ENCODE measurements around the gene LHX1.

Gene LHX1

DNA sequence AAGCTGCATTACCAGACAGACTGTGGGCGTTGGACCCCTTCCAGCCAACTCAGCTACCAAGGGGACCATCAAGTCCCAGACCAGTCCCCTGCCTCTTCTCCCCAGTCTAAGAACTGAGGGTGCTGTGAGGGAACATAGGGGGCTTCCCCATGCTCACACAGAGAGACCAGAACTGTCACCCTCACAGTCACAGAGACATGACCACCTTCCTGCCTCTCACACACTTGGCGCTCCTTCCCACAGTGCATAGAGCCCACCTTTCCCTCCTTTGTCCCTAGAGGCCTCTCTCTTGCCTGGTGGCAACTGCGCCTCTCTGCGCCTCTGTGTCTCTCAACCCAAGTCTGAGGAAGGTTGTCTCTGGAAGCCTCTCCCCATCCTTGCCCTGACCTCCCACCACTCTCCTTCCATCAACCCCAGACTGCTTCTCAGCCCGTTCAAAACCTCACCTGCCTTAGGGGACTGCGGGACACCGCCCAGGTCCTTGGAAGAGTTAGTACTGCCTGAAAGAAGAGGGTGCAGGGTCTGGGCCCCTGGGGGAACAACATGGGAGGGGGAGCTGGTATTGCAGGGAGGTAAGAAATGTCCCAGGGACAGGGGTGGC, 6.1 kb upstream of the LHX1 start:
- H3K27ac Mint-ChIP-seq = no peak overlapping the region
- ATAC-seq (ENCODE audit: low read depth) = no peak
- H3K4me3 Mint-ChIP-seq = no peak overlapping the region
- peak in 1 of 2 donors; percentile 18 for DNase-seq (ENCODE audit: low spot score in 2 of 2)
- no peaks in the 10 kb centered on the region for H3K9me3 Mint-ChIP-seq
- peaks cover 35% of the 10 kb centered on the region for H3K4me1 Mint-ChIP-seq
- peaks cover 32% of the 10 kb centered on the region for H3K27me3 Mint-ChIP-seq
- H3K36me3 Mint-ChIP-seq = no peaks in the 10 kb centered on the region

DNA sequence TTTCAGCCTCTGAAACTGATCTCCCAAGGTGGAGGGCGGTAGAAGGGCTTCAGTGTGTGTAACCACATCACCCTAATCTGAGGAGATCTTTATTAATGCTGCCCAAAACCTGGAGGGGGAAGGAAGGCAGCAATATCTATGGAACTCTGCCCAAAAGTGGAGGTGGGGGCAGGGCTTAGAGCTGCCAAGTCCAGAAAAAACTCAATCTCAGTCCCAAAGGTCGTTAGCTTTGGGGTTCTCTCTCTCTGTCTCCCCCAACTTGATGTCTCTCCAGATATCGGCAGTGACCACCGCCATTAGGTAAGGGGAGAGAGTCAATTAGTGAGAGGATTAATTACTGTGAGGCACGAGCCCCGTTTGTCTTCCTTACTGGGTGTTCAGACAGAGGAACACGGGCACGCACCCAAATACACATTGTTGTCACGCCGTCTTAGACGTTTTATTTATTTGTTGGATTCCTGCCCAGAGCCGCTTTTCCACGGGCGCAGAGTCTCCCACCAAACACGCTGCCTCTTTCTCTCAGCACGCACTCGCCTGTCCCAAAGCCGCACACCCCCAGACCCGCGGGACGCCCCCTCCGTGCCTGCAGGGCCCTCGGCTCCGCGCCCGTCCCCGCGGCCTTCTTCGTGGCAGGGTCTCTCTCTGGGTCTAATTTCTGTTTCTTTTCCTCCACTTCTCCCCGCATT, 5.4 kb upstream of the LHX1 start:
- Mint-ChIP-seq H3K36me3 (no peaks in the 10 kb centered on the region), H3K27ac (peak overlapping the region; percentile 37), H3K4me1 (peaks cover 35% of the 10 kb centered on the region), H3K9me3 (no peaks in the 10 kb centered on the region), H3K4me3 (peak overlapping the region; percentile 68), H3K27me3 (peaks cover 32% of the 10 kb centered on the region)
- DNase-seq (ENCODE audit: low spot score in 2 of 2) (peak in 1 of 2 donors; percentile 23), ATAC-seq (ENCODE audit: low read depth) (no peak)

DNA sequence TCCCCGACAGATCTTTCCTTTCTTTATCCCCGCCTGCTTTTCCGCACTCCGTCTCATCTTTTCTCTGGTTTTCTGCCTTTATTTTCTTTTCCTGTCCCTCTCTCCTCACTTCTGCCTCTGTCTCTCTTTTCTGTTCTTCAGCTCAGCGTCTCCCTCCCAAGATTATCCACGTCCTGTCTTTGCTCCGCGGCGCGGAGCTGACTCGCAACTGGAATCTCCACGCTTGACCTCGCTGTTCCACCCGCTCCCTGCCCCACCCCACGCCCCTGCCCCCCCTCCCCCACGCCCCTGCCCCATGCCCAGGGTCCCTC, 4.9 kb upstream of the LHX1 start:
- H3K9me3 Mint-ChIP-seq = no peaks in the 10 kb centered on the region
- H3K36me3 Mint-ChIP-seq = no peaks in the 10 kb centered on the region
- peak overlapping the region; percentile 37 for H3K27ac Mint-ChIP-seq

DNA sequence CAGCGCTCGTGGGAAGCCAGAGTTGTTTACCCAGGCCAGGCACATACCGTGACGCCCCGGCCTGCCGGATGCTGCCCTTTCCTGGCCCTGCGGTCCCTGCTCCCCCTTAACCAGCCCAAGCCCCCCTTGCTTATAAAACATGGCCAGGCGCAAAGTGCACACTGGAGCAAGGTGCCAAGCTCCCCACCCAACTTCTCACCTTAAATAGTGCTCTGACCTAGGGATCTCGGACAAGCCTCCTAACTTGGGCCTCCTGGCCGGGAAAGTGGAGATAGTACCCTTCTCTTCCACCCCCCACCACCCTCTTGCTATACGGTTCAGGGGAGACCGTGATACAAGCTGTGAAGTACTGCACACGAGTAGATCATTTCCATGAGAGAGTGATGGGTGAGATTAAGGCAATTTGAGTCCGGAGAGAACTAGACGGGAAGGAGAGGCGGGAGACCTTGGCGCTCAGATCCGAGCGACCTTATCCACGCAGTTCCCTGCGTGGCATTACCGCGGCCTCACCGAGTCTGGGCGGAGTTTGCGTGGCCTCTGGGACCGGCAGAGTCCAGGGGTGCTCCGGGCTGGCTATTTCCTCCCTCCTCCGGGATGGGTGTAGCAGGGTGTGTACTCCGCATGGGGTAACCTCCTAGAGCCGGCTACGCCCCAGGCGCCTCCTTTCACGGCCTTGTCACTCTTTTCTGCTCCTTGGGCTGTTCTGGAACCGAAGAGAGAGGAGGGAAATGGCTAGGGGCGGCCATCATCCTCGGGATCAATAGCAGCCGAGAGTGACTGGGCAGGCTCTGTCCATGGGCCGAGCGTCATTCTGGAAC, 4.4 kb upstream of the LHX1 start:
- H3K27ac Mint-ChIP-seq = peak overlapping the region; percentile 37
- H3K4me1 Mint-ChIP-seq = peaks cover 38% of the 10 kb centered on the region
- H3K9me3 Mint-ChIP-seq = no peaks in the 10 kb centered on the region
- peaks cover 37% of the 10 kb centered on the region for H3K27me3 Mint-ChIP-seq
- H3K36me3 Mint-ChIP-seq = peaks cover 1% of the 10 kb centered on the region
- peak overlapping the region; percentile 48 for H3K4me3 Mint-ChIP-seq
- ATAC-seq (ENCODE audit: low read depth) = no peak
- peak in 1 of 2 donors; percentile 23 for DNase-seq (ENCODE audit: low spot score in 2 of 2)

More for the DNA sequence above, 4.9 kb upstream of the LHX1 start:
- ATAC-seq (ENCODE audit: low read depth) (no peak), DNase-seq (ENCODE audit: low spot score in 2 of 2) (no peak)
- Mint-ChIP-seq H3K4me3 (peak overlapping the region; percentile 68), H3K27me3 (peaks cover 34% of the 10 kb centered on the region), H3K4me1 (peaks cover 40% of the 10 kb centered on the region)

DNA sequence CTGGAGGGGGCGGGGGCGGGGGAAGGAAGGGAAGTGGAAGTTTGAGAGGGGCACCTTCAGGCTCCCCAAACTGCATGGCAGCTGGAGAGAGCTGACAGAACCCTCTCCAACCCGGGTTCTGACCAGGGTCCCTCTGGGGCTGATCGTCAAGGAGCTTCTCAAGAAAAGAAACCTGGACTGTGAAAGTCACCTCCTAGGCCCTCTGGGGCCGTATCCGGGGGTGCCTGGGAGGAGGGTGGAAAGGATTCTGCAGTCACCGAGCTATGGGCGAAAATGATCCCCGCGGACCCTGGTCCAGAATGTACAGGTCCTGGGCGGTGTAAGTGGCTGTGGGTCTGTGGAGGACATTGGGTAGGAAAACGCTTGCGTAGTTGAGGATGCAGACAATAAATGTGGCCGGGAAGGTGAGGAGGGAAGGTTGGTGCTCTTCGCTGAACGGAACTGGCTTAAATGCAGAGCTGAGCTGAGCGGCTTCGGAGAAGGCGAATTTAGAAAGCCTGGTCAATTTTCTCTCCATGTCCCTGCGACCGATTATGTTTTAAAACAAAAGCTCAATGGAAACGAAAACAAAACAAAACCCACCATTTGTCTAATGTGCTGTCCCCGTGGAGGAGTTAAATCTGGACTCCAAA, 3.6 kb upstream of the LHX1 start:
- Mint-ChIP-seq H3K27ac (peak overlapping the region; percentile 35), H3K9me3 (no peaks in the 10 kb centered on the region), H3K4me3 (no peak overlapping the region), H3K36me3 (peaks cover 2% of the 10 kb centered on the region), H3K4me1 (peaks cover 36% of the 10 kb centered on the region), H3K27me3 (peaks cover 39% of the 10 kb centered on the region)
- ATAC-seq (ENCODE audit: low read depth) (no peak), DNase-seq (ENCODE audit: low spot score in 2 of 2) (peak in 1 of 2 donors; percentile 14)

DNA sequence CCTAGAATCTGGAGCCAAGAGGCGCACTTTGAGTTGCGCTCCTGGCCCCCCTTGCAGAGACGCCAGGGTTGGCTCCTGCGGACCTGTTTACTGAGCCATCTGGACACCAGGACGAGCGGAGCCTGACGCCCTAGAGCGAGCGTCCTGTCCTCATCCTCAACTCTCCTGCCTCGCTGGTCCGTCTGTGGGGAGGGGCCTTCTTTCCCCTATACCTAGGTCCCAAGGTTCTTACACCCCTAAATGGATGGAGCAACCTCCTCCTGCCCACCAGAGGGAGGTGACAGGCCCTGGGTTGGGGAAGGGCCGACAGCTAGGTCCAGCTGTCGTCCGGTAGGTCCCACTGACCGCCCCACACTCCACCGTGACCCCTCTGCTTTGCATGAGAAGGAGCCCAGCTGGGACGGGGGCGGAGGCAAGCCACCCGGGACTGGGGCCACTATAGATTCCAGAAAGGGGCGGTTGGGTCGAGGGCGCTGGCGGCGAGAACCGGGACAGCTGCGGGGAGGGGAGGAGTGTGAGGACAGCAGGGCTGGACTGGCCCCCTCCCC, 3.1 kb upstream of the LHX1 start:
- Mint-ChIP-seq H3K36me3 (peaks cover 2% of the 10 kb centered on the region), H3K27me3 (peaks cover 37% of the 10 kb centered on the region), H3K9me3 (no peaks in the 10 kb centered on the region), H3K27ac (peak overlapping the region; percentile 35), H3K4me3 (no peak overlapping the region), H3K4me1 (peaks cover 36% of the 10 kb centered on the region)
- DNase-seq (ENCODE audit: low spot score in 2 of 2) (peak in 1 of 2 donors; percentile 34), ATAC-seq (ENCODE audit: low read depth) (no peak)

DNA sequence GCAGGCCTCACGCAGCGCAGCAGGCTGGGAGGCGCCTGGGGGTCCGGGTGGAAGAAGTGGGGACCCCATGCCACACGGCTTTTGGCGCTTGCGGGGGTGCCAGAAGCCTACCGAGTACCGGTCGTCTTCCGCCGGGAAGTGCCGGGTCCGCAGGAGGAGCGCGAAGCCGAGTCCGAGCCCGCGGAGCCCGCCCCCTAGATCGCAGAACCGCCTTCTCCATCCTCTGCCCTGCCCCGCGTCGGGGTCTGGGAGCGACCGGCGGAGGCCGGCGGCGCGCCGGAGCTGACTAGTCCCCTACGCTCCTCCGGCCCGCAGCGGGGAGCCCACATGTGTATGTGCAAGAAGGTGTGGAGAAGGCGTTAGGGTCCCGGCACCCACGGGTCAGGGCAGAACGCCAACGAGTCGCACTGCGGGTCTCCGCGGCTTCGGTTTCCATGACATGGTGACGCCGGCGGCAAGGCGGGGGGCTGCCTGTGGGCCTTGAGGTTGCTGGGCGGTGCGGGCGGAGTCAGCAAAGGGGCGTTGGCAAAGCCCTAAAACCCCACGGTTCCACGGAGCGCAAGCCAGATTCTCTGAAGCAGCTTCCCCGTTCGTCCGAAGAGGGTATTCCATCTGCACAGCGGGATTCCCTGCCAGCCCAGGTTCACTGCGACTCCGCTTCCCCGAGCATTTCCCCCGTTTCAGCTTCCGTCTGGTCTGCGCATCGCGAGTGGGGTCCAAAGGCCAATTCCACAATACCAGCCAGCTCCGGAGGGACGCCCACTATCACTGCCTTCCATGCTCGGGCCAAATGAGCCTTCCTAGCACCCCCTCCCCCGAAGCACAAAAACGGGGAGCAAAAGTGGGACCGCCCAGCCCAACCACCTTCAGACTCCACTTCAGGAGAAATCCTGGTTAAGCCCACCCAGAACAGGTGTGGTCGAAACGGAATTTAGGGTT, 2.3 kb upstream of the LHX1 start:
- peak overlapping the region; percentile 11 for H3K4me3 Mint-ChIP-seq
- H3K27me3 Mint-ChIP-seq = peaks cover 37% of the 10 kb centered on the region
- H3K27ac Mint-ChIP-seq = peak overlapping the region; percentile 85
- H3K4me1 Mint-ChIP-seq = peaks cover 38% of the 10 kb centered on the region
- DNase-seq (ENCODE audit: low spot score in 2 of 2) (peak in 1 of 2 donors; percentile 40), ATAC-seq (ENCODE audit: low read depth) (no peak)
- peaks cover 3% of the 10 kb centered on the region for H3K36me3 Mint-ChIP-seq
- peaks cover 1% of the 10 kb centered on the region for H3K9me3 Mint-ChIP-seq

DNA sequence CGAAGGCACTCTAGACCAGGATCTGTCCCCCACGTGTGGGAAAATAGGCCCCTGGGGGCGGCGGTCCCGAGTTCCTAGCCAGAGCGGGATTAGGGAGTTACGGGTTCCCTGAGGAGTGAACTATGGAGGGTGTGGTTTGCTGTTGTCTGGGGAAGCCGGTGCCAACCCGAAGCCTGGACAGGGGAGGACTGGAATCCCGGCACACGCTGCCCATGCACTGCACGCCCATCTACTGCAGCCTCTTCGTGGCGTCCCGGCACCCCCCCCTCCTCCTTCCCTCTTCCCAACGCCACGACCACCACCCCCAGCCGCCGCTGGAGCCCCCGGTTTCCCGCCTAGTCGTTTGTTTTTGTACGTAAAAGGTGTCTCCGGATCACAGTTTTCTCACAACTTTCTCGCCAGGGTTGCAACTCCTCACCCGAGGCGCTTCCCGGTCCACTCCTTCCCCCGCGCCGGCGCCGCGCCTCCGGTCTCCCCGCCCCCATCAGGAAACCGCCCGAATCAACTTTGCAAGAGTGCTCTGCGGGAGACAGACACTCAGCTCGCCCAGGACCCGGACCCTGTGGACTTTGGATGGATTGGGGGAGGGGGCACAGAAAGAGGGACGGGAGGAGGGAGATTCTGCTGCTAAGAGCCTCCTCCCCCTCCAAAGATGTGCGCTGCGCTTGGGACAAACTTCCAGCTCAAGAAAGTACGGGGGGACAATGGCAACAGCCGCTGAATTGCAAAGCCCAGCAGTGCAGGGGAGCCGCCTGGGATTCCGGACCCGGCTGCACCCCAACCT, 1.4 kb upstream of the LHX1 start:
- DNase-seq (ENCODE audit: low spot score in 2 of 2) (peak in 1 of 2 donors; percentile 26), ATAC-seq (ENCODE audit: low read depth) (no peak)
- Mint-ChIP-seq H3K36me3 (peaks cover 4% of the 10 kb centered on the region), H3K27me3 (peaks cover 40% of the 10 kb centered on the region), H3K4me3 (peak overlapping the region; percentile 56), H3K4me1 (peaks cover 39% of the 10 kb centered on the region), H3K9me3 (peaks cover 2% of the 10 kb centered on the region), H3K27ac (peak overlapping the region; percentile 85)

DNA sequence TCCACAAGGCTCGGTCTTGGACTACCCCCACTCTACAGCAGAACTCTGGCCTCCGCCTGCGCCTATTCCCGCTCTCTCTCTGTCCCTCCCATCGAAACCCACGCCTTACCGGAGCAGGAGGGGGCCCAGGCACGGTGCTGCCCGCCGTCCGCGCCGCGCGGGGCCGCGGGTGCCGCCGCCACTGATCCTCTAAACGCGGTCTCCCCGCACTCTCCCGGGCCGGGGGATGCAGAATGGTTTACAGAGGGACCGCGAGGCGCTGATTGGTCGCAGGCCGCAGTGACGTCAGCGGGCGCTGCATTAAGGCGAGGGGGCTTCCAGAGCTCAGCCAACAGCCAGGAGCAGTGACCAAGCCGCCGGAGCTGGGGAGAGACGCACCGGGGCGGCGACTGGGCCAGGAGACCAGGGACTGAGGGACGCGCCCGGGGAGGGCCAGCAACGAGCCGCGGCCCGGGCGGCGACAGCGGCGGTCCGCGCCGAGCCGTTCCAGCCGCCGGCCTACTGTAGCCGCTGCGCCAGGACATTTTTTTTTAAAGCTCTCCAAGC, 747 bp upstream of the LHX1 start:
- peaks cover 42% of the 10 kb centered on the region for H3K27me3 Mint-ChIP-seq
- peaks cover 43% of the 10 kb centered on the region for H3K4me1 Mint-ChIP-seq
- ATAC-seq (ENCODE audit: low read depth) (no peak), DNase-seq (ENCODE audit: low spot score in 2 of 2) (peak in 1 of 2 donors; percentile 42)
- peak overlapping the region; percentile 56 for H3K4me3 Mint-ChIP-seq
- peaks cover 2% of the 10 kb centered on the region for H3K9me3 Mint-ChIP-seq
- peak overlapping the region; percentile 85 for H3K27ac Mint-ChIP-seq
- H3K36me3 Mint-ChIP-seq = peaks cover 6% of the 10 kb centered on the region

DNA sequence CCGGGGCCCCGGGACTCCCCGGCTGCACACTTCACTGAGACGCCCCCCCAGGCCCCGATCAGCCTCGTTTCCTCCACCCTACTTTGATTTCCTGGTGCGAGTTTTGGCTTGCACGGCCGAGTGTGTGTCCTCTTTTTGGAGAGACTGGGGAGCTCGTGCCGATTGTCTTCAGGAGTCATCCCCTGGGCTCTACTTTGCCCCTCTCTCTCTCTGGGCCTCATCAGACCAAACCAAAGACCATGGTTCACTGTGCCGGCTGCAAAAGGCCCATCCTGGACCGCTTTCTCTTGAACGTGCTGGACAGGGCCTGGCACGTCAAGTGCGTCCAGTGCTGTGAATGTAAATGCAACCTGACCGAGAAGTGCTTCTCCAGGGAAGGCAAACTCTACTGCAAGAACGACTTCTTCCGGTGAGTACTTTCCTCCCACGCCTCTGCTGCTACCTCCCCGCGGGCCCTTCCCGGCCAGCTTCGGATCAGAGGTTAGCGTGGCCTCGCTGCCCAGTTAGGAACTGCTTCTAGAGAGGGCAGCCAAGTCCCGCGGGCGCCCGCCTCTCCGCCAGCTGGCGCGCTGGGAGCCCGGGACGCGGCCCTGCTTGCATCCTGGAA, 787 bp downstream of the LHX1 start:
- DNase-seq (ENCODE audit: low spot score in 2 of 2) (peak in 1 of 2 donors; percentile 43), ATAC-seq (ENCODE audit: low read depth) (peak; percentile 27)
- Mint-ChIP-seq H3K36me3 (peaks cover 6% of the 10 kb centered on the region), H3K4me3 (peak overlapping the region; percentile 68), H3K27me3 (peaks cover 36% of the 10 kb centered on the region), H3K27ac (peak overlapping the region; percentile 58), H3K4me1 (peaks cover 34% of the 10 kb centered on the region), H3K9me3 (peaks cover 2% of the 10 kb centered on the region)

DNA sequence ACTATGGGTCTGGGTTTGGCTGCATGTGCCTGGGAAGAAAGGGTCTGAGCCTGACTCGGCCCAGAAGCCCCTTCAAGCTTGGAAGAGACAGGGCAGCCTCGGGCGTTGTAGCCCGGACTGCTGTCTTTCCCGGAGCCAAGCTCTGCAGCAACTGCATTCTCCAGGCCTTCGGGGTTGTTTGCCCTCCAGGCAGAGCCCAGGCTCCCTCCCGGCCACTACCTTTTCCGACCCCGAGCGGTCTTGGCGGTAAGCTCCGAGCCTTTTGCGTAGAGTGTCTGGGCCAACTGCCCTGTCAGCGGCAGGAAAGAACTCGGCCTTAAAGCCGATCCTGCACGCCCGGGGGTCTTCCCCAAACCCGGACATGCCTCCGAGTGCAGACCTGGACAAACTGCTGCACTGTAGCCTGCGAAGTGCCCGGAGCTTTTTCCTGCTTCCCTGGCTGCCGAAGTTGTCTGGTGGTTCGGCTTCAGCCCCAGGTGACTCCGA, 1.3 kb downstream of the LHX1 start:
- peaks cover 6% of the 10 kb centered on the region for H3K36me3 Mint-ChIP-seq
- peak overlapping the region; percentile 27 for H3K4me3 Mint-ChIP-seq

More for the DNA sequence above, 1.3 kb downstream of the LHX1 start:
- ATAC-seq (ENCODE audit: low read depth) (no peak), DNase-seq (ENCODE audit: low spot score in 2 of 2) (peak in 1 of 2 donors; percentile 37)
- peak overlapping the region; percentile 86 for H3K27ac Mint-ChIP-seq
- peaks cover 2% of the 10 kb centered on the region for H3K9me3 Mint-ChIP-seq
- peaks cover 37% of the 10 kb centered on the region for H3K27me3 Mint-ChIP-seq
- H3K4me1 Mint-ChIP-seq = peaks cover 33% of the 10 kb centered on the region
